Adrenal gland (tissue), 12 donors: ENCODE results near the gene OR5D16. TPM values are rescaled to one million over a fixed set of nuclear protein-coding genes. Genes with fewer than 3 reads are reported as not detected.
"Not testable (repeated sequence)": the region's sequence is repeated elsewhere in the genome, so short reads cannot be mapped to it uniquely, and the experiment has no call there.

Experiments used
- DNase-seq, 7 donors: peaks; one replicate each; pipeline ENCODE4 v3.0.0-alpha.2; 2019 to 2020
- H3K27ac ChIP-seq, 5 donors: fragments of 200-600 bp; sonication (generic) in 4 of 5; 1 replicate in 3 of 5; 2 replicates in 2 of 5; pipeline versions ENCODE4 v1.5.1 to v1.8.0; 2016 to 2020; ENCODE audit warnings: mild to moderate bottlenecking in 1 of 5
- H3K27me3 ChIP-seq: fragments of 200-600 bp; 2 replicates; pipeline ENCODE4 v1.8.0; 2021
- H3K36me3 ChIP-seq, 2 donors: fragments of 200-600 bp; replicated peaks in 1 of 2; 1 replicate in 1 of 2; 2 replicates in 1 of 2; pipeline versions ENCODE4 v1.5.1 to v1.8.0; 2018 to 2022
- H3K4me1 ChIP-seq, 2 donors: fragments of 200-600 bp; replicated peaks in 1 of 2; 1 replicate in 1 of 2; 2 replicates in 1 of 2; pipeline versions ENCODE4 v1.5.1 to v1.8.0; 2018 to 2021
- H3K4me3 ChIP-seq, 4 donors: fragments of 200-600 bp; sonication (generic) in 3 of 4; one replicate each; pipeline ENCODE4 v1.5.1; 2016 to 2018
- H3K9me3 ChIP-seq, 3 donors: fragments of 200-600 bp; sonication (generic) in 1 of 3; replicated peaks in 1 of 3; 1 replicate in 2 of 3; 2 replicates in 1 of 3; pipeline versions ENCODE4 v1.5.1 to v1.8.0; 2016 to 2021
- WGBS, 4 donors: extraction: QIAGEN DNeasy Blood & Tissue Kit in 2 of 4; methylation state at CpG; one replicate each; pipeline versions ENCODE4 v1.1.5 to v1.1.7; 2013 to 2017; 5-methylcytosine and 5-hydroxymethylcytosine counted together
- intact Hi-C, 2 donors: fragments of 100-400 bp; cut with DNase I; formaldehyde crosslinking; loops; one replicate each; pipeline versions ENCODE4 v1.14.1 to v1.15.0; 2022 to 2023
- polyA plus RNA-seq, 3 donors: library from polyadenylated mRNA; stranded (reverse); fragments of 200-250 nt in 2 of 3; fragments of 350-450 nt in 1 of 3; fragmentation: Illumina TruSeq in 1 of 3; extraction: RNeasy Lipid Tissue Mini Kit (QIAGEN cat#74804) in 1 of 3; gene quantifications; one replicate each; pipeline ENCODE4 v1.2.3, GENCODE V29; 2013 to 2014
- small RNA-seq, 2 donors: library from RNA; depleted of rRNA; stranded (forward); fragments of <200 nt; gene quantifications; one replicate each; pipeline ENCODE3, GENCODE V24; 2016
- total RNA-seq, 9 donors: library from RNA; depleted of rRNA in 4 of 9; stranded (reverse); fragments of >200 nt in 4 of 9; fragments of 120-200 nt in 1 of 9; fragmentation: NEBNext Ultra II Directional in 1 of 9; extraction: Animal tissue kit (Norgen Biotek cat#: 25700) in 1 of 9; gene quantifications; one replicate each; pipeline versions ENCODE4 v1.1.0 to v1.2.4, GENCODE V29; 2013 to 2023
- donor health status: healthy with polysubstance abuse.
- donor health status: Bipolar disorder and iron deficiency.
- donor health status: DM: yes; HTN: yes; CAD: no.
- donor health status: DM: no; HTN: no; CAD: no.
- donor health status: DM: no; HTN: no; CAD: no.
- donor health status: DM: yes; HTN: yes; CAD: no.

Gene OR5D16
- total and polyA plus RNA-seq, 12 donors = not detected

- intact Hi-C loops = not testable (repeated sequence)
- 71 to 82% (median 74%) methylated on average over 4 of the region's 4 CpGs for WGBS, 4 donors
Measured at GRCh38 chr11:55884995-55885394, 46.4 kb downstream of the OR5D16 start.

GRCh38 chr11:55885481-55885880 lies 46.9 kb downstream of the OR5D16 start:
- H3K27ac ChIP-seq, H3K27me3 ChIP-seq, H3K36me3 ChIP-seq, intact Hi-C loops, DNase-seq, H3K9me3 ChIP-seq, H3K4me3 ChIP-seq, H3K4me1 ChIP-seq: not testable (repeated sequence)
- WGBS, 4 donors = 73 to 80% (median 78%) methylated on average over 8 to 9 of the region's 9 CpGs

More at GRCh38 chr11:55884995-55885394, 46.4 kb downstream of the OR5D16 start:
- DNase-seq, H3K27ac ChIP-seq, H3K4me3 ChIP-seq, H3K4me1 ChIP-seq, H3K36me3 ChIP-seq, H3K27me3 ChIP-seq, H3K9me3 ChIP-seq: not testable (repeated sequence)

Small RNAs within 50 kb of the gene (small RNA-seq; reads per million reads assigned to genes)
- 0 reads per million in 2 donors for gene AC036111.3

Other genes with a start within 250 kb of the OR5D16 start
- not detected for gene OR4C11, start 231.1 kb upstream of the OR5D16 start, total RNA-seq
- gene OR4C11, start 231.1 kb upstream of the OR5D16 start, polyA plus RNA-seq = not detected
- not detected for gene OR4P4, start 203.6 kb upstream of the OR5D16 start, total RNA-seq
- gene OR4P4, start 203.6 kb upstream of the OR5D16 start, polyA plus RNA-seq = not detected
- not detected for gene OR4S2, start 190.4 kb upstream of the OR5D16 start, total RNA-seq
- gene OR4S2, start 190.4 kb upstream of the OR5D16 start, polyA plus RNA-seq = not detected
- not detected for gene OR4C6, start 176.6 kb upstream of the OR5D16 start, total RNA-seq
- not detected for gene OR4C6, start 176.6 kb upstream of the OR5D16 start, polyA plus RNA-seq
- not detected for gene OR5D13, start 65.3 kb upstream of the OR5D16 start, total RNA-seq
- gene OR5D13, start 65.3 kb upstream of the OR5D16 start, polyA plus RNA-seq = not detected
- gene OR5D14, start 43.2 kb upstream of the OR5D16 start, total RNA-seq = not detected
- not detected for gene OR5D14, start 43.2 kb upstream of the OR5D16 start, polyA plus RNA-seq
- gene OR5L1, start 27.4 kb upstream of the OR5D16 start, total RNA-seq = not detected
- not detected for gene OR5L1, start 27.4 kb upstream of the OR5D16 start, polyA plus RNA-seq
- not detected for gene OR5D18, start 19.1 kb upstream of the OR5D16 start, total RNA-seq
- not detected for gene OR5D18, start 19.1 kb upstream of the OR5D16 start, polyA plus RNA-seq
- gene OR5L2, start 11.5 kb upstream of the OR5D16 start, total RNA-seq = not detected
- gene OR5L2, start 11.5 kb upstream of the OR5D16 start, polyA plus RNA-seq = not detected
- not detected for gene TRIM51, start 44.5 kb downstream of the OR5D16 start, total RNA-seq
- gene TRIM51, start 44.5 kb downstream of the OR5D16 start, polyA plus RNA-seq = not detected
- not detected for gene OR5W2, start 75.8 kb downstream of the OR5D16 start, total RNA-seq
- not detected for gene OR5W2, start 75.8 kb downstream of the OR5D16 start, polyA plus RNA-seq
- gene OR5I1, start 97.6 kb downstream of the OR5D16 start, total RNA-seq = not detected
- gene OR5I1, start 97.6 kb downstream of the OR5D16 start, polyA plus RNA-seq = not detected
- not detected for gene OR10AG1, start 131.2 kb downstream of the OR5D16 start, total RNA-seq
- gene OR10AG1, start 131.2 kb downstream of the OR5D16 start, polyA plus RNA-seq = not detected
- gene OR5F1, start 155.9 kb downstream of the OR5D16 start, total RNA-seq = not detected
- gene OR5F1, start 155.9 kb downstream of the OR5D16 start, polyA plus RNA-seq = not detected
- gene OR5AS1, start 188.9 kb downstream of the OR5D16 start, total RNA-seq = not detected
- gene OR5AS1, start 188.9 kb downstream of the OR5D16 start, polyA plus RNA-seq = not detected